GM23338 (cell line): Measurements from ENCODE around the gene TLE2. TPM values are rescaled to one million over a fixed set of nuclear protein-coding genes. Genes with fewer than 3 reads are reported as not detected.
A peak's percentile ranks its signal among the peaks of the same experiment; 100 is the strongest.

Source experiments
- ATAC-seq: fragments of 200-7000 bp; cut with Tn5 transposase; 3 replicates; pipeline ENCODE4 v1.9.1; 2020
- DNase-seq: peaks from one replicate; pipeline ENCODE4 v3.0.0-alpha.2; 2015; ENCODE audit warnings: low spot score
- H2AFZ ChIP-seq: fragments of 200-600 bp; sonication (generic); 2 replicates; pipeline ENCODE4 v1.8.0; 2016; ENCODE audit warnings: antibody characterized with exemption, mild to moderate bottlenecking, moderate library complexity
- H3F3A ChIP-seq: fragments of 200-600 bp; sonication (generic); replicated peaks from 2 replicates; pipeline ENCODE4 v1.8.0; 2017; ENCODE audit warnings: antibody characterized with exemption, mixed run types, low read depth
- H3K27ac ChIP-seq: fragments of 200-600 bp; sonication (generic); 2 replicates; pipeline ENCODE4 v1.6.1; 2016; ENCODE audit warnings: low read depth
- H3K27me3 ChIP-seq: fragments of 200-600 bp; sonication (generic); 2 replicates; pipeline ENCODE4 v1.8.0; 2016; ENCODE audit warnings: mild to moderate bottlenecking, mixed run types, moderate library complexity; ENCODE audit not compliant: insufficient read depth
- H3K36me3 ChIP-seq: fragments of 200-600 bp; sonication (generic); 2 replicates; pipeline ENCODE4 v1.8.0; 2016; ENCODE audit warnings: mild to moderate bottlenecking; ENCODE audit not compliant: insufficient read depth
- H3K4me1 ChIP-seq: fragments of 200-600 bp; sonication (generic); 2 replicates; pipeline ENCODE4 v1.8.0; 2016; ENCODE audit warnings: mild to moderate bottlenecking, moderate library complexity; ENCODE audit not compliant: insufficient read depth
- H3K4me2 ChIP-seq: fragments of 200-600 bp; sonication (generic); 2 replicates; pipeline ENCODE4 v1.7.1; 2017; ENCODE audit warnings: mixed run types
- H3K4me3 ChIP-seq: fragments of 200-600 bp; sonication (generic); 2 replicates; pipeline ENCODE4 v1.6.1; 2016; ENCODE audit warnings: mixed run types
- H3K79me2 ChIP-seq: fragments of 200-600 bp; sonication (generic); replicated peaks from 2 replicates; pipeline ENCODE4 v1.8.0; 2017; ENCODE audit warnings: mild to moderate bottlenecking; ENCODE audit not compliant: insufficient read depth
- H3K9me2 ChIP-seq: fragments of 200-600 bp; sonication (generic); 2 replicates; pipeline ENCODE4 v1.8.0; 2017; ENCODE audit not compliant: insufficient read depth
- H4K20me1 ChIP-seq: fragments of 200-600 bp; sonication (generic); replicated peaks from 2 replicates; pipeline ENCODE4 v1.8.0; 2017; ENCODE audit warnings: mild to moderate bottlenecking; ENCODE audit not compliant: insufficient read depth
- H3K27ac Mint-ChIP-seq: 2 replicates; pipeline ENCODE4 v1.8.0; 2020; ENCODE audit warnings: inconsistent platforms, mild to moderate bottlenecking, moderate library complexity, mixed read lengths
- H3K27me3 Mint-ChIP-seq: 3 replicates; pipeline ENCODE4 v1.8.0; 2022; ENCODE audit warnings: low read depth, mild to moderate bottlenecking, moderate library complexity, mixed read lengths, inconsistent platforms; ENCODE audit not compliant: insufficient read depth, poor library complexity
- H3K36me3 Mint-ChIP-seq: 3 replicates; pipeline ENCODE4 v1.8.0; 2021; ENCODE audit warnings: low read depth, mild to moderate bottlenecking, inconsistent platforms, moderate library complexity, mixed read lengths
- H3K4me1 Mint-ChIP-seq: 3 replicates; pipeline ENCODE4 v1.8.0; 2020; ENCODE audit warnings: mild to moderate bottlenecking, inconsistent platforms, mixed read lengths
- H3K4me3 Mint-ChIP-seq: 3 replicates; pipeline ENCODE4 v1.8.0; 2021; ENCODE audit warnings: moderate library complexity, mild to moderate bottlenecking, inconsistent platforms, mixed read lengths
- H3K9me3 Mint-ChIP-seq: 3 replicates; pipeline ENCODE4 v1.8.0; 2020; ENCODE audit warnings: moderate library complexity, mild to moderate bottlenecking, inconsistent platforms, mixed read lengths
- EZH2 ChIP-seq: fragments of 200-600 bp; sonication (generic); IDR thresholded peaks from one replicate; pipeline ENCODE4 v1.8.0; 2017; ENCODE audit warnings: antibody characterized with exemption, mild to moderate bottlenecking, low read depth; ENCODE audit not compliant: unreplicated experiment
- EZH2phosphoT487 ChIP-seq: fragments of 200-600 bp; sonication (generic); IDR thresholded peaks from one replicate; pipeline ENCODE4 v1.8.1; 2018; ENCODE audit warnings: antibody characterized with exemption; ENCODE audit not compliant: unreplicated experiment
- JUNB ChIP-seq: IDR thresholded peaks from one replicate; pipeline ENCODE4 v1.6.1; 2016; ENCODE audit warnings: antibody characterized with exemption; ENCODE audit not compliant: unreplicated experiment
- NANOG ChIP-seq: IDR thresholded peaks from 2 replicates; pipeline ENCODE4 v1.6.1; 2016; ENCODE audit warnings: antibody characterized with exemption, borderline replicate concordance
- POLR2AphosphoS5 ChIP-seq: IDR thresholded peaks from 2 replicates; pipeline ENCODE4 v1.6.1; 2016; ENCODE audit warnings: antibody characterized with exemption, low read depth
- STAT1 ChIP-seq: IDR thresholded peaks from one replicate; pipeline ENCODE4 v1.6.1; 2016; ENCODE audit warnings: antibody characterized with exemption; ENCODE audit not compliant: unreplicated experiment
- ZNF114 ChIP-seq: fragments of 250-450 bp; sonication (Bioruptor Pico); IDR thresholded peaks from 2 replicates; pipeline ENCODE4 v1.5.0; 2020; ENCODE audit warnings: mild to moderate bottlenecking, moderate library complexity
- ZNF331 ChIP-seq: fragments of 250-450 bp; sonication (Bioruptor Pico); IDR thresholded peaks from 2 replicates; pipeline ENCODE4 v1.5.0; 2020; ENCODE audit warnings: low read depth, mild to moderate bottlenecking, moderate library complexity
- polyA plus RNA-seq: library from polyadenylated mRNA; unstranded; fragments of >200 nt; fragmentation: Nextera tagmentation; extraction: Ambion mirVana; gene quantifications from 2 replicates; pipeline ENCODE4 v1.2.1, GENCODE V29; 2016
- total RNA-seq: library from RNA; depleted of rRNA; stranded (reverse); fragments of >200 nt; shearing (Covaris generic); gene quantifications from 2 replicates; pipeline ENCODE4 v1.2.3, GENCODE V29; 2014
- TF ChIP-seq, protein P1 (sequence below): fragments of 250-450 bp; sonication (Bioruptor Pico); IDR thresholded peaks from 2 replicates; pipeline ENCODE4 v1.5.0; 2020; ENCODE audit warnings: mild to moderate bottlenecking, moderate library complexity
- TF ChIP-seq, protein P2 (sequence below): IDR thresholded peaks from one replicate; pipeline ENCODE4 v1.6.1; 2018; ENCODE audit warnings: antibody characterized with exemption; ENCODE audit not compliant: unreplicated experiment
- TF ChIP-seq, protein P3 (sequence below): IDR thresholded peaks from 2 replicates; pipeline ENCODE4 v1.6.1; 2016; ENCODE audit warnings: antibody characterized with exemption

Gene TLE2
- total and polyA plus RNA-seq, 2 experiments from 2014 or later: 5.2 to 22.8 TPM

DNA sequence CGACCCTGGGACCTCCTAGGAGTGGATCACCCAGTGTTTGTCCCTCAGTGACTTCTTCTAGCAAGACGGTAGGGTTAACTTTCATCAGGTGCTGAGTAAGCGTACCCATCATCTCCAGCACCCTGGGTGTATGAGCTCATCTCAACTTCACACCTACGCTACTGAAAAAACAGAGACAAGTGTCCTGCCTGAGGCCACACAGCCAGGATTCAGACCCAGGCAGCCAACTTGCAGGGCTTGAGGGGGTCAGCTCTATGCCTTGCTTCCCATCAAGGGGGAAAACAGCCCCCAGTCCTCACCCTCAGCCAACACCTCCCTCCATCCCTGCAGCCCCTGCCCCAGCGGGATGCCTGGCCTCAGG, 4.6 kb downstream of the TLE2 start:
- DNase-seq (no peak), ATAC-seq (no peak)
- H3K4me1 ChIP-seq: peaks cover 15% of the 10 kb centered on the region; the same call in 1 of the 2 replicates
- peaks cover 51% of the 10 kb centered on the region for H3K27me3 ChIP-seq
- H3K27ac ChIP-seq: no peak overlapping the region
- Mint-ChIP-seq H3K4me3 (peak overlapping the region; percentile 54), H3K4me1 (peaks cover 19% of the 10 kb centered on the region), H3K36me3 (0 out of 3 replicates have a peak, but pooled peaks cover 2% of the 10 kb centered on the region), H3K27ac (no peak overlapping the region), H3K9me3 (no peaks in the 10 kb centered on the region), H3K27me3 (peaks cover 42% of the 10 kb centered on the region)
- no peaks in the 10 kb centered on the region for H3K36me3 ChIP-seq
- TF ChIP-seq ZNF331 (CRISPR knock-in tag): no peak
- no peak for TF ChIP-seq EZH2
- TF ChIP-seq JUNB: no peak
- no peak for TF ChIP-seq POLR2AphosphoS5
- H3K4me3 ChIP-seq: peak overlapping the region; percentile 55
- H2AFZ ChIP-seq: peak overlapping the region; percentile 78
- peak overlapping the region; percentile 81 for H3K4me2 ChIP-seq
- no peaks in the 10 kb centered on the region for H3K9me2 ChIP-seq
- H4K20me1 ChIP-seq: no peaks in the 10 kb centered on the region
- no peaks in the 10 kb centered on the region for H3K79me2 ChIP-seq
- H3F3A ChIP-seq: no peaks in the 10 kb centered on the region

DNA sequence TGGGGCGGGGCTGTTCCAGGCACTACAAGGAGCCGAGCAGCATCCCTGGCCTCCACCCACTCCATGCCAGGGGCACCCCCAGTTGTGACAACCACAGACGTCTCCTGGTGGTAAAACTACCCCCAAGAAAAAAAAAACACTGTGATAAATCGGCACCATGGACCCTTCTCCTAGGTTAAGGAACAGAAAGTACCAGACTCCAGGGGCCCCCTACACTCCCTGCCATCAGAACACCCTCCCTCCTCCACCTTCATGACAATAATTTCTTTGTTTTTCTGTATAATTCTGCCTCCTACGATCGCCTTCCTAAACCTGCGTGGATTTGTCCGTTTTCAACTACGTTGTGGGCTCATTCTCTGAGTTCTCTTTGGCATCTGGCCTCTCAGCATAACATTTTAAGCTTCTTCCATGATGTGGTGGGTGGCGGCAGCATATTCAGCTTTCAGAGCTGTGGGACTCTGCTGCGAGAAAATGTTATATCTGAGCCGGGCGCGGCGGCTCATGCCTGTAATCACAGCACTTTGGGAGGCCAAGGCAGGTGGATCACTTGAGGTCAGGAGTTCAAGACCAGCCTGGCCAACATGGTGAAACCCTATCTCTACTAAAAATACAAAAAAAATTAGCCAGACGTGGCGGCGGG, 8.6 kb downstream of the TLE2 start:
- Histone ChIP-seq H4K20me1 (no peaks in the 10 kb centered on the region), H3F3A (no peaks in the 10 kb centered on the region), H3K27me3 (peaks cover 15% of the 10 kb centered on the region; the same call in 1 of the 2 replicates), H3K9me2 (no peaks in the 10 kb centered on the region), H2AFZ (no peak overlapping the region), H3K79me2 (no peaks in the 10 kb centered on the region), H3K4me2 (no peak overlapping the region), H3K36me3 (no peaks in the 10 kb centered on the region), H3K4me3 (no peak overlapping the region), H3K27ac (no peak overlapping the region), H3K4me1 (peaks cover 10% of the 10 kb centered on the region; the same call in 1 of the 2 replicates)
- H3K27me3 Mint-ChIP-seq: peaks cover 30% of the 10 kb centered on the region
- no peak overlapping the region for H3K27ac Mint-ChIP-seq
- ATAC-seq (no peak), DNase-seq (no peak)
- peaks cover 16% of the 10 kb centered on the region for H3K4me1 Mint-ChIP-seq
- H3K9me3 Mint-ChIP-seq: no peaks in the 10 kb centered on the region
- no peak overlapping the region for H3K4me3 Mint-ChIP-seq
- no peaks in the 10 kb centered on the region for H3K36me3 Mint-ChIP-seq
- TF ChIP-seq POLR2AphosphoS5 (no peak), JUNB (no peak), EZH2 (no peak), ZNF114 (CRISPR knock-in tag) (no peak), EZH2phosphoT487 (no peak), ZNF331 (CRISPR knock-in tag) (no peak), STAT1 (no peak), NANOG (no peak)
- TF ChIP-seq, protein P1, sequence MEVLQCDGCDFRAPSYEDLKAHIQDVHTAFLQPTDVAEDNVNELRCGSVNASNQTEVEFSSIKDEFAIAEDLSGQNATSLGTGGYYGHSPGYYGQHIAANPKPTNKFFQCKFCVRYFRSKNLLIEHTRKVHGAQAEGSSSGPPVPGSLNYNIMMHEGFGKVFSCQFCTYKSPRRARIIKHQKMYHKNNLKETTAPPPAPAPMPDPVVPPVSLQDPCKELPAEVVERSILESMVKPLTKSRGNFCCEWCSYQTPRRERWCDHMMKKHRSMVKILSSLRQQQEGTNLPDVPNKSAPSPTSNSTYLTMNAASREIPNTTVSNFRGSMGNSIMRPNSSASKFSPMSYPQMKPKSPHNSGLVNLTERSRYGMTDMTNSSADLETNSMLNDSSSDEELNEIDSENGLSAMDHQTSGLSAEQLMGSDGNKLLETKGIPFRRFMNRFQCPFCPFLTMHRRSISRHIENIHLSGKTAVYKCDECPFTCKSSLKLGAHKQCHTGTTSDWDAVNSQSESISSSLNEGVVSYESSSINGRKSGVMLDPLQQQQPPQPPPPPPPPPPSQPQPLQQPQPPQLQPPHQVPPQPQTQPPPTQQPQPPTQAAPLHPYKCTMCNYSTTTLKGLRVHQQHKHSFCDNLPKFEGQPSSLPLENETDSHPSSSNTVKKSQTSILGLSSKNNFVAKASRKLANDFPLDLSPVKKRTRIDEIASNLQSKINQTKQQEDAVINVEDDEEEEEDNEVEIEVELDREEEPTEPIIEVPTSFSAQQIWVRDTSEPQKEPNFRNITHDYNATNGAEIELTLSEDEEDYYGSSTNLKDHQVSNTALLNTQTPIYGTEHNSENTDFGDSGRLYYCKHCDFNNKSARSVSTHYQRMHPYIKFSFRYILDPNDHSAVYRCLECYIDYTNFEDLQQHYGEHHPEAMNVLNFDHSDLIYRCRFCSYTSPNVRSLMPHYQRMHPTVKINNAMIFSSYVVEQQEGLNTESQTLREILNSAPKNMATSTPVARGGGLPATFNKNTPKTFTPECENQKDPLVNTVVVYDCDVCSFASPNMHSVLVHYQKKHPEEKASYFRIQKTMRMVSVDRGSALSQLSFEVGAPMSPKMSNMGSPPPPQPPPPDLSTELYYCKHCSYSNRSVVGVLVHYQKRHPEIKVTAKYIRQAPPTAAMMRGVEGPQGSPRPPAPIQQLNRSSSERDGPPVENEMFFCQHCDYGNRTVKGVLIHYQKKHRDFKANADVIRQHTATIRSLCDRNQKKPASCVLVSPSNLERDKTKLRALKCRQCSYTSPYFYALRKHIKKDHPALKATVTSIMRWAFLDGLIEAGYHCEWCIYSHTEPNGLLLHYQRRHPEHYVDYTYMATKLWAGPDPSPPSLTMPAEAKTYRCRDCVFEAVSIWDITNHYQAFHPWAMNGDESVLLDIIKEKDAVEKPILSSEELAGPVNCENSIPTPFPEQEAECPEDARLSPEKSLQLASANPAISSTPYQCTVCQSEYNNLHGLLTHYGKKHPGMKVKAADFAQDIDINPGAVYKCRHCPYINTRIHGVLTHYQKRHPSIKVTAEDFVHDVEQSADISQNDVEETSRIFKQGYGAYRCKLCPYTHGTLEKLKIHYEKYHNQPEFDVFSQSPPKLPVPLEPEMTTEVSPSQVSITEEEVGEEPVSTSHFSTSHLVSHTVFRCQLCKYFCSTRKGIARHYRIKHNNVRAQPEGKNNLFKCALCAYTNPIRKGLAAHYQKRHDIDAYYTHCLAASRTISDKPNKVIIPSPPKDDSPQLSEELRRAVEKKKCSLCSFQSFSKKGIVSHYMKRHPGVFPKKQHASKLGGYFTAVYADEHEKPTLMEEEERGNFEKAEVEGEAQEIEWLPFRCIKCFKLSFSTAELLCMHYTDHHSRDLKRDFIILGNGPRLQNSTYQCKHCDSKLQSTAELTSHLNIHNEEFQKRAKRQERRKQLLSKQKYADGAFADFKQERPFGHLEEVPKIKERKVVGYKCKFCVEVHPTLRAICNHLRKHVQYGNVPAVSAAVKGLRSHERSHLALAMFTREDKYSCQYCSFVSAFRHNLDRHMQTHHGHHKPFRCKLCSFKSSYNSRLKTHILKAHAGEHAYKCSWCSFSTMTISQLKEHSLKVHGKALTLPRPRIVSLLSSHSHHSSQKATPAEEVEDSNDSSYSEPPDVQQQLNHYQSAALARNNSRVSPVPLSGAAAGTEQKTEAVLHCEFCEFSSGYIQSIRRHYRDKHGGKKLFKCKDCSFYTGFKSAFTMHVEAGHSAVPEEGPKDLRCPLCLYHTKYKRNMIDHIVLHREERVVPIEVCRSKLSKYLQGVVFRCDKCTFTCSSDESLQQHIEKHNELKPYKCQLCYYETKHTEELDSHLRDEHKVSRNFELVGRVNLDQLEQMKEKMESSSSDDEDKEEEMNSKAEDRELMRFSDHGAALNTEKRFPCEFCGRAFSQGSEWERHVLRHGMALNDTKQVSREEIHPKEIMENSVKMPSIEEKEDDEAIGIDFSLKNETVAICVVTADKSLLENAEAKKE (CRISPR knock-in tag): no peak
- TF ChIP-seq, protein P2, sequence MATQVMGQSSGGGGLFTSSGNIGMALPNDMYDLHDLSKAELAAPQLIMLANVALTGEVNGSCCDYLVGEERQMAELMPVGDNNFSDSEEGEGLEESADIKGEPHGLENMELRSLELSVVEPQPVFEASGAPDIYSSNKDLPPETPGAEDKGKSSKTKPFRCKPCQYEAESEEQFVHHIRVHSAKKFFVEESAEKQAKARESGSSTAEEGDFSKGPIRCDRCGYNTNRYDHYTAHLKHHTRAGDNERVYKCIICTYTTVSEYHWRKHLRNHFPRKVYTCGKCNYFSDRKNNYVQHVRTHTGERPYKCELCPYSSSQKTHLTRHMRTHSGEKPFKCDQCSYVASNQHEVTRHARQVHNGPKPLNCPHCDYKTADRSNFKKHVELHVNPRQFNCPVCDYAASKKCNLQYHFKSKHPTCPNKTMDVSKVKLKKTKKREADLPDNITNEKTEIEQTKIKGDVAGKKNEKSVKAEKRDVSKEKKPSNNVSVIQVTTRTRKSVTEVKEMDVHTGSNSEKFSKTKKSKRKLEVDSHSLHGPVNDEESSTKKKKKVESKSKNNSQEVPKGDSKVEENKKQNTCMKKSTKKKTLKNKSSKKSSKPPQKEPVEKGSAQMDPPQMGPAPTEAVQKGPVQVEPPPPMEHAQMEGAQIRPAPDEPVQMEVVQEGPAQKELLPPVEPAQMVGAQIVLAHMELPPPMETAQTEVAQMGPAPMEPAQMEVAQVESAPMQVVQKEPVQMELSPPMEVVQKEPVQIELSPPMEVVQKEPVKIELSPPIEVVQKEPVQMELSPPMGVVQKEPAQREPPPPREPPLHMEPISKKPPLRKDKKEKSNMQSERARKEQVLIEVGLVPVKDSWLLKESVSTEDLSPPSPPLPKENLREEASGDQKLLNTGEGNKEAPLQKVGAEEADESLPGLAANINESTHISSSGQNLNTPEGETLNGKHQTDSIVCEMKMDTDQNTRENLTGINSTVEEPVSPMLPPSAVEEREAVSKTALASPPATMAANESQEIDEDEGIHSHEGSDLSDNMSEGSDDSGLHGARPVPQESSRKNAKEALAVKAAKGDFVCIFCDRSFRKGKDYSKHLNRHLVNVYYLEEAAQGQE: no peak
- TF ChIP-seq, protein P3, sequence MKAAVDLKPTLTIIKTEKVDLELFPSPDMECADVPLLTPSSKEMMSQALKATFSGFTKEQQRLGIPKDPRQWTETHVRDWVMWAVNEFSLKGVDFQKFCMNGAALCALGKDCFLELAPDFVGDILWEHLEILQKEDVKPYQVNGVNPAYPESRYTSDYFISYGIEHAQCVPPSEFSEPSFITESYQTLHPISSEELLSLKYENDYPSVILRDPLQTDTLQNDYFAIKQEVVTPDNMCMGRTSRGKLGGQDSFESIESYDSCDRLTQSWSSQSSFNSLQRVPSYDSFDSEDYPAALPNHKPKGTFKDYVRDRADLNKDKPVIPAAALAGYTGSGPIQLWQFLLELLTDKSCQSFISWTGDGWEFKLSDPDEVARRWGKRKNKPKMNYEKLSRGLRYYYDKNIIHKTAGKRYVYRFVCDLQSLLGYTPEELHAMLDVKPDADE: no peak
